A673 (cell line): Measurements from ENCODE around the gene PLEKHS1.

ENCODE experiments used
- EZH2 ChIP-seq: fragments of 200-600 bp; sonication (generic); IDR thresholded peaks from 2 replicates; pipeline ENCODE4 v1.6.1; 2017; ENCODE audit warnings: borderline replicate concordance, low read depth, mild to moderate bottlenecking, mixed read lengths, antibody characterized with exemption, low read length; ENCODE audit not compliant: poor library complexity, severe bottlenecking
- TF ChIP-seq, protein P1 (sequence below): fragments of 300-800, 200-600 bp; sonication (generic); conservative IDR thresholded peaks from 2 replicates; pipeline ENCODE4 v1.5.1; 2017; ENCODE audit warnings: low read depth, mild to moderate bottlenecking, antibody characterized with exemption, low read length, moderate library complexity, mixed read lengths

DNA sequence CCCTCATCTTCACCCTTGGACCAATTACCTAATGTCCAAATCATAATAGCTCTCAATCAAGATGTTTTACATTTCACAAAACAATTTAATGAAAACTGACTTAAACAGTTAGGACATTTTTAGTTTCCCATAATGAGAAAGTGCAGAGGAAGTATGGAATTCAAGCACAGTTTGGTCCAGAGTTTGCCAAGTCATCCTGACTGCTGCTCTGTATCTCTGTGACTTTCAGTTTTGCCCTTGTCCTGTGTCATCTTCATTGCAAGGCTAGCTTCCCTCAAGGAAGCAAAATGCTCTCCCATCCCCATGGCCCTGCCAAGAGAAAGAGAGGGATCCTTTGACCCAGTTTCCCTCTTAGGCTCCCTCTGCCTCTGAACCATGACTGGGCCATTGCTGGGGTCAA lies 7.9 kb upstream of the PLEKHS1 start:
- TF ChIP-seq EZH2, result no peak
- TF ChIP-seq, protein P1, sequence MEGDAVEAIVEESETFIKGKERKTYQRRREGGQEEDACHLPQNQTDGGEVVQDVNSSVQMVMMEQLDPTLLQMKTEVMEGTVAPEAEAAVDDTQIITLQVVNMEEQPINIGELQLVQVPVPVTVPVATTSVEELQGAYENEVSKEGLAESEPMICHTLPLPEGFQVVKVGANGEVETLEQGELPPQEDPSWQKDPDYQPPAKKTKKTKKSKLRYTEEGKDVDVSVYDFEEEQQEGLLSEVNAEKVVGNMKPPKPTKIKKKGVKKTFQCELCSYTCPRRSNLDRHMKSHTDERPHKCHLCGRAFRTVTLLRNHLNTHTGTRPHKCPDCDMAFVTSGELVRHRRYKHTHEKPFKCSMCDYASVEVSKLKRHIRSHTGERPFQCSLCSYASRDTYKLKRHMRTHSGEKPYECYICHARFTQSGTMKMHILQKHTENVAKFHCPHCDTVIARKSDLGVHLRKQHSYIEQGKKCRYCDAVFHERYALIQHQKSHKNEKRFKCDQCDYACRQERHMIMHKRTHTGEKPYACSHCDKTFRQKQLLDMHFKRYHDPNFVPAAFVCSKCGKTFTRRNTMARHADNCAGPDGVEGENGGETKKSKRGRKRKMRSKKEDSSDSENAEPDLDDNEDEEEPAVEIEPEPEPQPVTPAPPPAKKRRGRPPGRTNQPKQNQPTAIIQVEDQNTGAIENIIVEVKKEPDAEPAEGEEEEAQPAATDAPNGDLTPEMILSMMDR, result no peak
